Panc1 (cell line): ENCODE results near the gene CLDN15. TPM values are rescaled to one million over a fixed set of nuclear protein-coding genes. Genes with fewer than 3 reads are reported as not detected.

Experiments used
- ATAC-seq: fragments of 200-7000 bp; cut with Tn5 transposase; 2 replicates; pipeline ENCODE4 v1.9.1; 2020; ENCODE audit warnings: mild to moderate bottlenecking, moderate library complexity
- BruUV-seq: library from RNA; stranded (reverse); fragments of 400-500 nt; replicated peaks from 2 replicates; lab custom pipeline; 2021; lab: Mats Ljungman, UMichigan
- CTCF ChIA-PET: fragments of 300-600 bp; sonication (Branson Sonifier 250); formaldehyde crosslinking; loops from one replicate; lab custom pipeline; 2022; ENCODE audit warnings: antibody characterized with exemption; lab: Charles Lee
- POLR2A ChIA-PET: fragments of 300-600 bp; sonication (Branson Sonifier 250); formaldehyde crosslinking; loops from one replicate; lab custom pipeline; 2022; ENCODE audit warnings: antibody characterized with exemption; lab: Charles Lee
- DNase-seq: peaks from one replicate; pipeline ENCODE4 v3.0.0-alpha.2; 2010; ENCODE audit warnings: low read depth, low spot score
- H3K27ac ChIP-seq: 2 replicates; pipeline ENCODE4 v1.5.1; 2011; ENCODE audit warnings: mild to moderate bottlenecking, low read length, inconsistent platforms
- H3K27me3 ChIP-seq: fragments of 200-500 bp; sonication (Bioruptor generic); 2 replicates; pipeline ENCODE4 v1.6.0; 2014; ENCODE audit warnings: low read length, inconsistent platforms; ENCODE audit not compliant: control insufficient read depth, insufficient read depth
- H3K36me3 ChIP-seq: fragments of 200-500 bp; sonication (Bioruptor generic); 2 replicates; pipeline ENCODE4 v1.5.1; 2014; ENCODE audit warnings: inconsistent platforms, mild to moderate bottlenecking, low read length, moderate library complexity; ENCODE audit not compliant: control insufficient read depth, insufficient read depth
- H3K4me1 ChIP-seq: 2 replicates; pipeline ENCODE4 v1.5.1; 2011; ENCODE audit warnings: inconsistent platforms, mild to moderate bottlenecking, low read length, moderate library complexity; ENCODE audit not compliant: control insufficient read depth, insufficient read depth
- H3K4me3 ChIP-seq, 2 experiments: 2 replicates each; pipeline ENCODE4 v1.5.1; 2011 to 2012; ENCODE audit warnings: low read depth in 2 of 2, low read length in 2 of 2, mild to moderate bottlenecking in 2 of 2, inconsistent platforms in 1 of 2, moderate library complexity in 1 of 2
- H3K9me3 ChIP-seq: fragments of 200-500 bp; sonication (Bioruptor generic); 2 replicates; pipeline ENCODE4 v1.5.1; 2014; ENCODE audit warnings: low read depth, mild to moderate bottlenecking, inconsistent platforms, low read length, moderate library complexity; ENCODE audit not compliant: control insufficient read depth, insufficient read depth
- POLR2AphosphoS5 ChIP-seq: IDR thresholded peaks from 2 replicates; pipeline ENCODE4 v1.6.1; 2012; ENCODE audit warnings: mild to moderate bottlenecking, low read depth, low read length, moderate library complexity
- SIN3A ChIP-seq: IDR thresholded peaks from 2 replicates; pipeline ENCODE4 v1.6.1; 2012; ENCODE audit warnings: low read depth, mild to moderate bottlenecking, low read length, moderate library complexity, borderline replicate concordance; ENCODE audit not compliant: insufficient read depth
- TCF7L2 ChIP-seq: IDR thresholded peaks from 2 replicates; pipeline ENCODE4 v1.6.1; 2011; ENCODE audit warnings: mild to moderate bottlenecking, low read depth, low read length, inconsistent platforms
- in situ Hi-C: cut with HindIII; loops from 2 replicates; pipeline ENCODE4 v1.10.0; 2016; ENCODE audit warnings: low sequenced_read_pairs, low pct_unique_long_range_greater_than_20kb
- intact Hi-C: fragments of 100-400 bp; cut with micrococcal nuclease; formaldehyde crosslinking; loops from one replicate; pipeline ENCODE4 v1.10.0; 2022; ENCODE audit not compliant: unreplicated experiment
- total RNA-seq: library from RNA; stranded (reverse); gene quantifications from one replicate; pipeline ENCODE4 v1.2.1, GENCODE V29; 2021; ENCODE audit not compliant: unreplicated experiment
- TF ChIP-seq, protein P1 (sequence below), 2 experiments: IDR thresholded peaks; 2 replicates each; pipeline ENCODE4 v1.6.1; 2011 to 2012; ENCODE audit warnings: low read depth in 2 of 2, control low read depth in 1 of 2, low read length in 1 of 2, mild to moderate bottlenecking in 1 of 2, moderate library complexity in 1 of 2; ENCODE audit not compliant: insufficient read depth in 1 of 2
- TF ChIP-seq, protein P2 (sequence below): fragments of 450-650 bp; IDR thresholded peaks from 2 replicates; pipeline ENCODE4 v1.5.1; 2017; ENCODE audit warnings: mild to moderate bottlenecking

The CLDN15 gene
- total RNA-seq, 1 experiment from 2014 or later: 8.0 TPM

DNA sequence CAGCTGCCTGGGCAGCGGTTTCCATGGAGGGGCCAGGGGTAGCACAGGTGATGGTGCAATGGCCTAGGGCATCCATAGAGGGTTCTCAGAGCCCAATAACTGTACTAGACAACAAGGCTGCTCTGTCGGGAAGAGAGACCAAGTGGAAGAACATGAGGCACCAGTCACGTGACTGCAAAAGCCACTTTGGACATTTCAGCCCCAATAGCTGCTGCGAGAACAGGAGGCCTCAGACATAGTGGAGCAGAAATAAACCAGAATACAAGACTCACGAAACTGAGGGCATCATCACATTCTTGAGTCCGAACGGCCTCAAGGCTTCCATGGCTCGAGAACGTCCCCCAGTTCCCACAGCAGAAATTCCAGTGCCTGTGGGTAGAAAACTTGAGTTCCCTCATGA lies 39.6 kb upstream of the CLDN15 start:
- intact Hi-C loops: no loop called here
- BruUV-seq: no TSS peak
- Histone ChIP-seq H3K36me3 (no peaks in the 10 kb centered on the region), H3K4me1 (no peaks in the 10 kb centered on the region), H3K4me3 (no peak overlapping the region), H3K27ac (no peak overlapping the region), H3K9me3 (no peaks in the 10 kb centered on the region), H3K27me3 (no peaks in the 10 kb centered on the region)
- POLR2A ChIA-PET: interaction anchor here (0.6 kb wide), 1 partner anchor 140 kb away, joined by 8 read pairs; no protein-coding TSS in a partner anchor
- CTCF ChIA-PET: no interaction called here
- in situ Hi-C loops: no loop called here
- TF ChIP-seq POLR2AphosphoS5 (no peak), TCF7L2 (no peak), SIN3A (no peak)
- TF ChIP-seq, protein P1, sequence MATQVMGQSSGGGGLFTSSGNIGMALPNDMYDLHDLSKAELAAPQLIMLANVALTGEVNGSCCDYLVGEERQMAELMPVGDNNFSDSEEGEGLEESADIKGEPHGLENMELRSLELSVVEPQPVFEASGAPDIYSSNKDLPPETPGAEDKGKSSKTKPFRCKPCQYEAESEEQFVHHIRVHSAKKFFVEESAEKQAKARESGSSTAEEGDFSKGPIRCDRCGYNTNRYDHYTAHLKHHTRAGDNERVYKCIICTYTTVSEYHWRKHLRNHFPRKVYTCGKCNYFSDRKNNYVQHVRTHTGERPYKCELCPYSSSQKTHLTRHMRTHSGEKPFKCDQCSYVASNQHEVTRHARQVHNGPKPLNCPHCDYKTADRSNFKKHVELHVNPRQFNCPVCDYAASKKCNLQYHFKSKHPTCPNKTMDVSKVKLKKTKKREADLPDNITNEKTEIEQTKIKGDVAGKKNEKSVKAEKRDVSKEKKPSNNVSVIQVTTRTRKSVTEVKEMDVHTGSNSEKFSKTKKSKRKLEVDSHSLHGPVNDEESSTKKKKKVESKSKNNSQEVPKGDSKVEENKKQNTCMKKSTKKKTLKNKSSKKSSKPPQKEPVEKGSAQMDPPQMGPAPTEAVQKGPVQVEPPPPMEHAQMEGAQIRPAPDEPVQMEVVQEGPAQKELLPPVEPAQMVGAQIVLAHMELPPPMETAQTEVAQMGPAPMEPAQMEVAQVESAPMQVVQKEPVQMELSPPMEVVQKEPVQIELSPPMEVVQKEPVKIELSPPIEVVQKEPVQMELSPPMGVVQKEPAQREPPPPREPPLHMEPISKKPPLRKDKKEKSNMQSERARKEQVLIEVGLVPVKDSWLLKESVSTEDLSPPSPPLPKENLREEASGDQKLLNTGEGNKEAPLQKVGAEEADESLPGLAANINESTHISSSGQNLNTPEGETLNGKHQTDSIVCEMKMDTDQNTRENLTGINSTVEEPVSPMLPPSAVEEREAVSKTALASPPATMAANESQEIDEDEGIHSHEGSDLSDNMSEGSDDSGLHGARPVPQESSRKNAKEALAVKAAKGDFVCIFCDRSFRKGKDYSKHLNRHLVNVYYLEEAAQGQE (IDR thresholded peaks at IDR 0.05; ENCODE audit: insufficient read depth in 1 of 2, low read depth in 2 of 2, low read length in 1 of 2): no peak
- TF ChIP-seq, protein P2, sequence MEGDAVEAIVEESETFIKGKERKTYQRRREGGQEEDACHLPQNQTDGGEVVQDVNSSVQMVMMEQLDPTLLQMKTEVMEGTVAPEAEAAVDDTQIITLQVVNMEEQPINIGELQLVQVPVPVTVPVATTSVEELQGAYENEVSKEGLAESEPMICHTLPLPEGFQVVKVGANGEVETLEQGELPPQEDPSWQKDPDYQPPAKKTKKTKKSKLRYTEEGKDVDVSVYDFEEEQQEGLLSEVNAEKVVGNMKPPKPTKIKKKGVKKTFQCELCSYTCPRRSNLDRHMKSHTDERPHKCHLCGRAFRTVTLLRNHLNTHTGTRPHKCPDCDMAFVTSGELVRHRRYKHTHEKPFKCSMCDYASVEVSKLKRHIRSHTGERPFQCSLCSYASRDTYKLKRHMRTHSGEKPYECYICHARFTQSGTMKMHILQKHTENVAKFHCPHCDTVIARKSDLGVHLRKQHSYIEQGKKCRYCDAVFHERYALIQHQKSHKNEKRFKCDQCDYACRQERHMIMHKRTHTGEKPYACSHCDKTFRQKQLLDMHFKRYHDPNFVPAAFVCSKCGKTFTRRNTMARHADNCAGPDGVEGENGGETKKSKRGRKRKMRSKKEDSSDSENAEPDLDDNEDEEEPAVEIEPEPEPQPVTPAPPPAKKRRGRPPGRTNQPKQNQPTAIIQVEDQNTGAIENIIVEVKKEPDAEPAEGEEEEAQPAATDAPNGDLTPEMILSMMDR: no peak
- DNase-seq (no peak), ATAC-seq (no peak)

DNA sequence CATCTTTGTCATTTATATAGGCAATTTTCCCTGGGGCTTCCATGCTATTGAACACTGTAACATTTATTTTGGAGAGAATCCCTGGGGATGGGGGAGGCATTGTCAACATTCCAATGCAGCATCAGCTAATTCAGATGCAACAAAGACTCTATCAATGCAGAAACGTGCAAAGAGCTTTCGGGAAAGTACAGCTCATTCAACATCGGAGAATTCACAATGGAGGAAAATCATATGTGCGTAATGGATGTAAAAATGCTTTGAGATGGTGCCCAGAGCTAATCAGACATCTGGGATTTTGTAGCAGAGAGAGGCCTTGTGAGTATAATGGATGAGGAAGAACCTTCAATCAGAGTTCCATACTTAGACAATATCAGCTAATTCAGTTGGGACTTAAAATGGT lies 35.6 kb upstream of the CLDN15 start:
- intact Hi-C loops (no loop called here), in situ Hi-C loops (no loop called here)
- no peak for DNase-seq
- no peak for ATAC-seq
- Histone ChIP-seq H3K4me3 (no peak overlapping the region), H3K27ac (no peak overlapping the region), H3K27me3 (no peaks in the 10 kb centered on the region), H3K4me1 (no peaks in the 10 kb centered on the region), H3K9me3 (no peaks in the 10 kb centered on the region), H3K36me3 (no peaks in the 10 kb centered on the region)
- no TSS peak for BruUV-seq
- POLR2A ChIA-PET: no interaction called here
- CTCF ChIA-PET: no interaction called here
- TF ChIP-seq, protein P2: no peak
- TF ChIP-seq, protein P1 (IDR thresholded peaks at IDR 0.05; ENCODE audit: insufficient read depth in 1 of 2, low read depth in 2 of 2, low read length in 1 of 2): no peak
- TF ChIP-seq SIN3A: no peak
- no peak for TF ChIP-seq TCF7L2
- TF ChIP-seq POLR2AphosphoS5: no peak
